Lower lobe of right lung (tissue), 2 donors: ENCODE measurements around the gene ABCB4. TPM values are rescaled to one million over a fixed set of nuclear protein-coding genes. Genes with fewer than 3 reads are reported as not detected.
"Not testable (repeated sequence)": the region's sequence is repeated elsewhere in the genome, so short reads cannot be mapped to it uniquely, and the experiment has no call there.

Experiments
- ATAC-seq, 2 donors: fragments of 200-7000 bp; cut with Tn5 transposase; one replicate each; pipeline ENCODE4 v1.9.1; 2020 to 2022; ENCODE audit warnings: mild to moderate bottlenecking in 2 of 2, moderate library complexity in 2 of 2
- DNase-seq: peaks from one replicate; pipeline ENCODE4 v3.0.0-alpha.2; 2020
- H3K27ac ChIP-seq: fragments of 200-600 bp; one replicate; pipeline ENCODE4 v1.8.0; 2022
- H3K27me3 ChIP-seq: fragments of 200-600 bp; one replicate; pipeline ENCODE4 v1.8.0; 2022; ENCODE audit warnings: low read depth
- H3K36me3 ChIP-seq: fragments of 200-600 bp; one replicate; pipeline ENCODE4 v1.8.0; 2022; ENCODE audit warnings: mild to moderate bottlenecking
- H3K4me1 ChIP-seq: fragments of 200-600 bp; one replicate; pipeline ENCODE4 v1.8.0; 2022
- H3K4me3 ChIP-seq: fragments of 200-600 bp; one replicate; pipeline ENCODE4 v1.8.0; 2022; ENCODE audit warnings: mild to moderate bottlenecking
- H3K9me3 ChIP-seq: fragments of 200-600 bp; one replicate; pipeline ENCODE4 v1.8.0; 2022
- intact Hi-C: fragments of 100-400 bp; cut with DNase I; formaldehyde crosslinking; loops from one replicate; pipeline ENCODE4 v1.11.0; 2022
- total RNA-seq: library from RNA; stranded (reverse); fragmentation: NEBNext Ultra II Directional; extraction: Animal tissue kit (Norgen Biotek cat#: 25700); gene quantifications from one replicate; pipeline ENCODE4 v1.2.1, GENCODE V29; 2021
- TF ChIP-seq, protein P1 (sequence below): fragments of 200-600 bp; IDR thresholded peaks from one replicate; pipeline ENCODE4 v1.8.0; 2022; ENCODE audit warnings: antibody characterized with exemption, mild to moderate bottlenecking
- donor health status: DM: no; HTN: yes; CAD: no; lungs with severe emphysema.

Gene ABCB4
- total RNA-seq, 1 donor from 2014 or later = not detected

DNA sequence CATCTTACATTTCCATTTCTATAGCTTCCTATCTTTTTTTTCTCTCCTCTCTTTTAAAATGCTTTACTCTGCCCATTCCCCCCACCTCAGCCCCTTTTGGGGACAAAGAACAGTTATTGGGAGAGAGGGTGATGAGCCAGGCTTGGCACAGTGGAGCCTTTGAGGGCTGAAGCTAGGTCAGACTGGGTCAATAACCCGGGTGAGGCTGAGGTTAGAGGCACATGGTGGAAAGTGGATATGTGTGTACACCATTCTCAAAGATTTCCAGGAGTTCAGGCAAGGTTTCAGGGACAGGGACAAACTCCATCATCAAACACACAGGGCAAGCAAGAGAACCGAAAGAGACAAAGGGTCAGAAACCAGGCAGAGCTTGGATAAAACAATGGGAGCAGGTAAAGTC lies 11.5 kb downstream of the ABCB4 start:
- DNase-seq = no peak
- no peak for ATAC-seq
- TF ChIP-seq, protein P1, sequence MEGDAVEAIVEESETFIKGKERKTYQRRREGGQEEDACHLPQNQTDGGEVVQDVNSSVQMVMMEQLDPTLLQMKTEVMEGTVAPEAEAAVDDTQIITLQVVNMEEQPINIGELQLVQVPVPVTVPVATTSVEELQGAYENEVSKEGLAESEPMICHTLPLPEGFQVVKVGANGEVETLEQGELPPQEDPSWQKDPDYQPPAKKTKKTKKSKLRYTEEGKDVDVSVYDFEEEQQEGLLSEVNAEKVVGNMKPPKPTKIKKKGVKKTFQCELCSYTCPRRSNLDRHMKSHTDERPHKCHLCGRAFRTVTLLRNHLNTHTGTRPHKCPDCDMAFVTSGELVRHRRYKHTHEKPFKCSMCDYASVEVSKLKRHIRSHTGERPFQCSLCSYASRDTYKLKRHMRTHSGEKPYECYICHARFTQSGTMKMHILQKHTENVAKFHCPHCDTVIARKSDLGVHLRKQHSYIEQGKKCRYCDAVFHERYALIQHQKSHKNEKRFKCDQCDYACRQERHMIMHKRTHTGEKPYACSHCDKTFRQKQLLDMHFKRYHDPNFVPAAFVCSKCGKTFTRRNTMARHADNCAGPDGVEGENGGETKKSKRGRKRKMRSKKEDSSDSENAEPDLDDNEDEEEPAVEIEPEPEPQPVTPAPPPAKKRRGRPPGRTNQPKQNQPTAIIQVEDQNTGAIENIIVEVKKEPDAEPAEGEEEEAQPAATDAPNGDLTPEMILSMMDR = no peak
- Histone ChIP-seq H3K27me3 (peaks cover 3% of the 10 kb centered on the region), H3K9me3 (no peaks in the 10 kb centered on the region), H3K4me1 (no peaks in the 10 kb centered on the region), H3K36me3 (no peaks in the 10 kb centered on the region), H3K4me3 (no peak overlapping the region), H3K27ac (no peak overlapping the region)
- intact Hi-C loops = no loop called here

DNA sequence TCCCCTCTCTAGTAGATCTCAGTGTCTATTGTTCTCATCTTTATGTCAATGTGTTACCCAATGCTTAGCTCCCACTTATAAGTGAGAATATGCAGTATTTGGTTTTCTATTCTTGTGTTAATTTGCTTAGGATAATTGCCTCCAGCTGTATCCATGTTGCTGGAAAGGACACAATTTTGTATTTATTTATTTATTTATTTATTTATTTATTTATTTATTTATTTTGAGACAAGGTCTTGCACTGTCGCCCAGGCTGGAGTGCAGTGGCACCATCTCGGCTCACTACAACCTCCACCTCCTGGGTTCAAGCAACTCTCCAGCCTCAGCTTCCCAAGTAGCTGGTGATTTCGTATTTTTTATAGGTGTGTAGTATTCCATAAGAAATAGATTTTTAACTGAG lies 15.0 kb downstream of the ABCB4 start:
- H3K36me3 ChIP-seq, H3K27ac ChIP-seq, intact Hi-C loops: not testable (repeated sequence)

DNA sequence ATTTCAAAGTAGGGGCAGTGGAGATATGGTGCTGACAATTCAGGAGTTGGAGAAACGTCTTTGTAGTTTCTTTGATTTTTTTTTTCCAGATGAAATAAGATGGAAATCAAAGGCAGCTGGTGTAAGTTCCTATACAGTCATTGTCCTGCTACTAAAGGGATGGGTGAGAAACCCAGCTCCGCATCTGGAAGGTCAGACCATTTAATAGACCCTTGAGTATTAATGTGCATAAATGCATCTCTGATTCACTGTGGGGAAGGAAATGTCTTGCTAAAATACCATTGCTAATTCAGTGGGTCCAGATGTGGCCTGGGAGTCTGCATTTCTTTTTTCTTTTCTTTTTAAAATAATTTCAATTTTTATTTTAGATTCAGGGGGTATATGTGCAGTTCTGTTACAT lies 15.5 kb downstream of the ABCB4 start:
- no peaks in the 10 kb centered on the region for H3K36me3 ChIP-seq
- ATAC-seq (no peak), DNase-seq (no peak)
- TF ChIP-seq, protein P1 = no peak
- H3K27ac ChIP-seq = no peak overlapping the region
- no peaks in the 10 kb centered on the region for H3K4me1 ChIP-seq
- peaks cover 3% of the 10 kb centered on the region for H3K27me3 ChIP-seq
- no peak overlapping the region for H3K4me3 ChIP-seq
- intact Hi-C loops = no loop called here
- no peaks in the 10 kb centered on the region for H3K9me3 ChIP-seq

More for the DNA sequence above, 15.0 kb downstream of the ABCB4 start:
- H3K9me3 ChIP-seq, DNase-seq, ATAC-seq, H3K4me3 ChIP-seq, H3K27me3 ChIP-seq, H3K4me1 ChIP-seq: not testable (repeated sequence)

DNA sequence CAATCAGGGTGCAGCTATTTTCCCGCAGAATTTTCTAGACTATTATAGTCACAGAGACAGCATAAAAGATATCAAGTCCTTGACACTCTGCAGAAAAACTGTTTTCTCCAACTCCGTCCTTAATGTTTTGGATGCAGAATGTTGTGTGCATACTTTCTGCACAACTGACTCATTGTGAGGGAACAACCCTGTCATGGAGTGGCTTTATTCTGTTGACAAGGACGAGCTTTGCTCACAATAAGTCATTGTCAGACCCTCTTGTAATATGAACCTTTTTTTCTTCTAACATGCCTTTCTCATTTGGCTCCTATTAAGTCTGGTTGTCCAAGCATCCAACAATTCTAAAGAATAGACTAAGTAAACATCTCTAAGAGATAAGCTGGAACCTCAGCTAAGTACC lies 17.3 kb downstream of the ABCB4 start:
- Histone ChIP-seq H3K9me3 (no peaks in the 10 kb centered on the region), H3K27ac (no peak overlapping the region), H3K36me3 (no peaks in the 10 kb centered on the region), H3K27me3 (no peaks in the 10 kb centered on the region), H3K4me3 (no peak overlapping the region), H3K4me1 (no peaks in the 10 kb centered on the region)
- intact Hi-C loops = no loop called here
- DNase-seq (no peak), ATAC-seq (no peak)
- TF ChIP-seq, protein P1 = no peak

DNA sequence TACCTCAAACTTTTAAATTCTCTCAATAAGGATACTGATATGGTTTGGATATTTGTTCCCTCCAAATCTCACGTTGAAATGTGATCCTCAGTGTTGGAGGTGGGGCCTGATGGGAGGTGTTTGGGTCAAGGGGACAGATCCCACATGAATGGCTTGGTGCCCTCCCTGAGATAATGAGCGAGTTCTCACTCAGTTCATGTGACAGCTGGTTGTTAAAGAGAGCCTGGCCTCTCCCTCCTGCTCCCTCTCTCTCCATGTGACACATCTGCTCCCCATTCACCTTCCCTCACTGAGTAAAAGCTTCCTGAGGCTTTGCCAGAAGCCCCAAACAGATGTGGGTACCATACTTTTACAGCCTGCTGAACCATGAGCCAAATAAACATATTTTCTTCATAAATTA lies 19.2 kb downstream of the ABCB4 start:
- no peak for ATAC-seq
- Histone ChIP-seq H3K27ac (no peak overlapping the region), H3K4me1 (no peaks in the 10 kb centered on the region), H3K4me3 (no peak overlapping the region), H3K27me3 (no peaks in the 10 kb centered on the region), H3K9me3 (no peaks in the 10 kb centered on the region), H3K36me3 (no peaks in the 10 kb centered on the region)
- intact Hi-C loops = no loop called here
- TF ChIP-seq, protein P1 = no peak
- no peak for DNase-seq

DNA sequence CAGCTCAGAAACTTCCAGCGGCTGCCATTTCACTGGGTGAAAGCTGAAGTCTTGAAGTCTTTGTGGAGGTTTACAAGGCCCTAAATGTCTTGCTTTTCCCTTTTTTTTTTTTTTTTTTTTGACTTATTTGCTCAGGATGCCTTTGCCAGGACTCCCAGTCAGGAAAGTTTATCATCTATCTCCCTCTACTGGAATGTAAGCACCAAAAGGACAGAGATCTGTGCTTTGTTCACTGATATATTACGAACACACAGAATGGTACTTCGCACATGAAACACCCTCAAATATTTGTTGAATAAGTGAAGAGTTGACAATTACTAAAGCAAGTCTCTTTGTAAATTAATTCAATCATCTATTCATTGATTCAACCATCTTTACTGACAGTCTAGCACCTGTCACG lies 23.2 kb downstream of the ABCB4 start:
- Histone ChIP-seq H3K9me3 (no peaks in the 10 kb centered on the region), H3K4me3 (no peak overlapping the region), H3K4me1 (no peaks in the 10 kb centered on the region), H3K27me3 (no peaks in the 10 kb centered on the region), H3K36me3 (no peaks in the 10 kb centered on the region), H3K27ac (no peak overlapping the region)
- ATAC-seq (no peak), DNase-seq (no peak)
- intact Hi-C loops = no loop called here
- TF ChIP-seq, protein P1 = no peak
